HEK293 (cell line): ENCODE results near the gene TM7SF2.

ENCODE experiments used
- CTCF ChIA-PET: fragments of 350-600 bp; formaldehyde crosslinking; extraction: SDS; loops from one replicate; lab custom pipeline; 2021; ENCODE audit warnings: antibody characterized with exemption; lab: Yijun Ruan, JAX
- POLR2A ChIA-PET: fragments of 300-600 bp; formaldehyde crosslinking; extraction: SDS; loops from one replicate; lab custom pipeline; 2020; ENCODE audit warnings: antibody characterized with exemption, inconsistent platforms; lab: Yijun Ruan, JAX
- H3K27ac ChIP-seq: fragments of 200-500 bp; sonication (Bioruptor generic); 2 replicates; pipeline ENCODE4 v1.5.1; 2014; ENCODE audit warnings: low read depth, low read length, control low read depth, inconsistent platforms; ENCODE audit errors: extremely low read depth
- H3K36me3 ChIP-seq, 2 experiments: fragments of 200-500 bp in 1 of 2; sonication (Bioruptor generic) in 1 of 2; 1 replicate in 1 of 2; 2 replicates in 1 of 2; pipeline ENCODE4 v1.5.1; 2014 to 2017; ENCODE audit warnings: inconsistent platforms in 2 of 2, low read length in 2 of 2; ENCODE audit not compliant: control insufficient read depth in 2 of 2, insufficient read depth in 1 of 2
- H3K4me1 ChIP-seq: fragments of 200-500 bp; sonication (Bioruptor generic); 2 replicates; pipeline ENCODE4 v1.5.1; 2014; ENCODE audit warnings: mild to moderate bottlenecking, low read length, inconsistent platforms; ENCODE audit not compliant: control insufficient read depth, insufficient read depth
- H3K4me3 ChIP-seq: 2 replicates; pipeline ENCODE4 v1.5.1; 2011; ENCODE audit warnings: low read depth, mild to moderate bottlenecking, control low read depth, low read length, moderate library complexity
- H3K9me3 ChIP-seq: fragments of 200-500 bp; sonication (Bioruptor generic); 2 replicates; pipeline ENCODE4 v1.5.1; 2014; ENCODE audit warnings: low read depth, low read length, inconsistent platforms; ENCODE audit not compliant: control insufficient read depth, insufficient read depth
- GLI4 ChIP-seq: fragments of 450-650 bp; formaldehyde crosslinking; IDR thresholded peaks from 2 replicates; pipeline ENCODE4 v1.5.1; 2016; ENCODE audit warnings: missing biosample characterization, missing genetic modification characterization
- GLIS2 ChIP-seq: fragments of 450-650 bp; formaldehyde crosslinking; IDR thresholded peaks from 2 replicates; pipeline ENCODE4 v1.5.1; 2016; ENCODE audit warnings: missing biosample characterization, missing genetic modification characterization
- KLF16 ChIP-seq: fragments of 450-650 bp; formaldehyde crosslinking; IDR thresholded peaks from 2 replicates; pipeline ENCODE4 v1.5.1; 2017; ENCODE audit warnings: missing biosample characterization, missing genetic modification characterization
- WT1 ChIP-seq: fragments of 450-650 bp; formaldehyde crosslinking; IDR thresholded peaks from 2 replicates; pipeline ENCODE4 v1.5.1; 2016; ENCODE audit warnings: missing biosample characterization, missing genetic modification characterization
- ZFP41 ChIP-seq: fragments of 450-650 bp; formaldehyde crosslinking; IDR thresholded peaks from 2 replicates; pipeline ENCODE4 v1.5.1; 2016; ENCODE audit warnings: missing biosample characterization, missing genetic modification characterization, borderline replicate concordance
- ZFP69B ChIP-seq: fragments of 450-650 bp; formaldehyde crosslinking; IDR thresholded peaks from 2 replicates; pipeline ENCODE4 v1.5.1; 2016; ENCODE audit warnings: missing biosample characterization, missing genetic modification characterization
- ZNF157 ChIP-seq: fragments of 450-650 bp; formaldehyde crosslinking; IDR thresholded peaks from 2 replicates; pipeline ENCODE4 v1.5.1; 2016; ENCODE audit warnings: missing biosample characterization, missing genetic modification characterization
- ZNF221 ChIP-seq: fragments of 450-650 bp; formaldehyde crosslinking; IDR thresholded peaks from 2 replicates; pipeline ENCODE4 v1.5.1; 2017; ENCODE audit warnings: missing biosample characterization, missing genetic modification characterization, borderline replicate concordance
- ZNF311 ChIP-seq: fragments of 450-650 bp; formaldehyde crosslinking; IDR thresholded peaks from 2 replicates; pipeline ENCODE4 v1.5.1; 2017; ENCODE audit warnings: missing biosample characterization, missing genetic modification characterization, borderline replicate concordance
- ZNF335 ChIP-seq: fragments of 450-650 bp; formaldehyde crosslinking; conservative IDR thresholded peaks from 2 replicates; pipeline ENCODE4 v1.5.1; 2016; ENCODE audit warnings: missing biosample characterization, missing genetic modification characterization
- ZNF350 ChIP-seq: fragments of 450-650 bp; formaldehyde crosslinking; IDR thresholded peaks from 2 replicates; pipeline ENCODE4 v1.5.0; 2017; ENCODE audit warnings: missing biosample characterization, mild to moderate bottlenecking, missing genetic modification characterization
- ZNF426 ChIP-seq: fragments of 450-650 bp; formaldehyde crosslinking; IDR thresholded peaks from 2 replicates; pipeline ENCODE4 v1.5.1; 2017; ENCODE audit warnings: missing biosample characterization, missing genetic modification characterization, mild to moderate bottlenecking, inconsistent platforms, moderate library complexity
- ZNF544 ChIP-seq: fragments of 450-650 bp; formaldehyde crosslinking; IDR thresholded peaks from 2 replicates; pipeline ENCODE4 v1.5.0; 2017; ENCODE audit warnings: missing biosample characterization, missing genetic modification characterization
- ZNF639 ChIP-seq: fragments of 450-650 bp; formaldehyde crosslinking; IDR thresholded peaks from 2 replicates; pipeline ENCODE4 v1.5.1; 2016; ENCODE audit warnings: missing biosample characterization, missing genetic modification characterization
- TF ChIP-seq, protein P1 (sequence below): fragments of 450-650 bp; formaldehyde crosslinking; IDR thresholded peaks from 2 replicates; pipeline ENCODE4 v1.5.1; 2016; ENCODE audit warnings: missing biosample characterization, missing genetic modification characterization, borderline replicate concordance
- TF ChIP-seq, protein P2 (sequence below): fragments of 450-650 bp; formaldehyde crosslinking; IDR thresholded peaks from 2 replicates; pipeline ENCODE4 v1.5.1; 2017; ENCODE audit warnings: missing biosample characterization, missing genetic modification characterization
- TF ChIP-seq, protein P3 (sequence below): fragments of 450-650 bp; formaldehyde crosslinking; IDR thresholded peaks from 2 replicates; pipeline ENCODE4 v1.5.1; 2016; ENCODE audit warnings: missing biosample characterization, missing genetic modification characterization
- TF ChIP-seq, protein P4 (sequence below): fragments of 450-650 bp; formaldehyde crosslinking; IDR thresholded peaks from 2 replicates; pipeline ENCODE4 v1.5.1; 2016; ENCODE audit warnings: missing biosample characterization, missing genetic modification characterization

The TM7SF2 gene

DNA sequence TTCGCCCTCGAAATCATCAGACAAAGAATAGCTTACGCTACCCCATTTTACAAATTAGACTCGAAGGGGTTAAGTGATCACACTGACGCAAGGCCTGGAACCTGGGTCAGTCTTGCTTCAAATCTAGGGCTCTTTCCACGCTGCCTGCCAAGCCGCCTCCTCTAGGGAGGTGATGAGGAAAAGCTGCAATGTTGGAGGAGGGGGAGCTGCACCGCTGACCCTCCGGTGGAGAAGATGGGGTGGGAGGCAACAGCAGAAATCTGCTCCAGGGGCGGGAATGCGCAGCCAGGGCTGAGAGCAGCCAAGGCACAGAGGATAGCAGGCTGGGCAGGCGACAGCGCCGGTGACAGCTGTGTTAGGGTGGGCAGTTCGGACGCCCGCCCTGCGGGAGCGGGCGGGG, 22.1 kb downstream of the TM7SF2 start:
- H3K4me1 ChIP-seq = no peaks in the 10 kb centered on the region; the same call in 1 of the 2 replicates
- peak overlapping the region; percentile 83; the same call in 1 of the 2 replicates for H3K27ac ChIP-seq
- peaks cover 0 to 43% of the 10 kb centered on the region in 2 experiments; a peak in 1 of 3 replicates for H3K36me3 ChIP-seq
- peak overlapping the region; percentile 81 for H3K4me3 ChIP-seq
- no peaks in the 10 kb centered on the region for H3K9me3 ChIP-seq
- CTCF ChIA-PET = interaction anchor here (0.6 to 2.3 kb wide), 4 partner anchors 15 to 119 kb away, joined by 3 to 6 read pairs (median 4); partner anchors contain the start of gene ARL2
- POLR2A ChIA-PET = interaction anchor here (1.1 to 4.5 kb wide), 3 partner anchors 12 to 289 kb away, joined by 3 to 57 read pairs (median 3); partner anchors contain the start of genes CDC42BPG, FAU and MRPL49
- TF ChIP-seq ZNF350 (tag by site-specific recombination) (no peak), ZNF335 (peak; percentile 79)
- TF ChIP-seq, protein P1, sequence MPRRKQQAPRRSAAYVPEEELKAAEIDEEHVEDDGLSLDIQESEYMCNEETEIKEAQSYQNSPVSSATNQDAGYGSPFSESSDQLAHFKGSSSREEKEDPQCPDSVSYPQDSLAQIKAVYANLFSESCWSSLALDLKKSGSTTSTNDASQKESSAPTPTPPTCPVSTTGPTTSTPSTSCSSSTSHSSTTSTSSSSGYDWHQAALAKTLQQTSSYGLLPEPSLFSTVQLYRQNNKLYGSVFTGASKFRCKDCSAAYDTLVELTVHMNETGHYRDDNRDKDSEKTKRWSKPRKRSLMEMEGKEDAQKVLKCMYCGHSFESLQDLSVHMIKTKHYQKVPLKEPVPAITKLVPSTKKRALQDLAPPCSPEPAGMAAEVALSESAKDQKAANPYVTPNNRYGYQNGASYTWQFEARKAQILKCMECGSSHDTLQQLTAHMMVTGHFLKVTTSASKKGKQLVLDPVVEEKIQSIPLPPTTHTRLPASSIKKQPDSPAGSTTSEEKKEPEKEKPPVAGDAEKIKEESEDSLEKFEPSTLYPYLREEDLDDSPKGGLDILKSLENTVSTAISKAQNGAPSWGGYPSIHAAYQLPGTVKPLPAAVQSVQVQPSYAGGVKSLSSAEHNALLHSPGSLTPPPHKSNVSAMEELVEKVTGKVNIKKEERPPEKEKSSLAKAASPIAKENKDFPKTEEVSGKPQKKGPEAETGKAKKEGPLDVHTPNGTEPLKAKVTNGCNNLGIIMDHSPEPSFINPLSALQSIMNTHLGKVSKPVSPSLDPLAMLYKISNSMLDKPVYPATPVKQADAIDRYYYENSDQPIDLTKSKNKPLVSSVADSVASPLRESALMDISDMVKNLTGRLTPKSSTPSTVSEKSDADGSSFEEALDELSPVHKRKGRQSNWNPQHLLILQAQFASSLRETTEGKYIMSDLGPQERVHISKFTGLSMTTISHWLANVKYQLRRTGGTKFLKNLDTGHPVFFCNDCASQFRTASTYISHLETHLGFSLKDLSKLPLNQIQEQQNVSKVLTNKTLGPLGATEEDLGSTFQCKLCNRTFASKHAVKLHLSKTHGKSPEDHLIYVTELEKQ = no peak
- TF ChIP-seq, protein P2, sequence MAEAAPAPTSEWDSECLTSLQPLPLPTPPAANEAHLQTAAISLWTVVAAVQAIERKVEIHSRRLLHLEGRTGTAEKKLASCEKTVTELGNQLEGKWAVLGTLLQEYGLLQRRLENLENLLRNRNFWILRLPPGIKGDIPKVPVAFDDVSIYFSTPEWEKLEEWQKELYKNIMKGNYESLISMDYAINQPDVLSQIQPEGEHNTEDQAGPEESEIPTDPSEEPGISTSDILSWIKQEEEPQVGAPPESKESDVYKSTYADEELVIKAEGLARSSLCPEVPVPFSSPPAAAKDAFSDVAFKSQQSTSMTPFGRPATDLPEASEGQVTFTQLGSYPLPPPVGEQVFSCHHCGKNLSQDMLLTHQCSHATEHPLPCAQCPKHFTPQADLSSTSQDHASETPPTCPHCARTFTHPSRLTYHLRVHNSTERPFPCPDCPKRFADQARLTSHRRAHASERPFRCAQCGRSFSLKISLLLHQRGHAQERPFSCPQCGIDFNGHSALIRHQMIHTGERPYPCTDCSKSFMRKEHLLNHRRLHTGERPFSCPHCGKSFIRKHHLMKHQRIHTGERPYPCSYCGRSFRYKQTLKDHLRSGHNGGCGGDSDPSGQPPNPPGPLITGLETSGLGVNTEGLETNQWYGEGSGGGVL = 0 out of 2 replicates have a peak, but pooled peaks have one; percentile 25

DNA sequence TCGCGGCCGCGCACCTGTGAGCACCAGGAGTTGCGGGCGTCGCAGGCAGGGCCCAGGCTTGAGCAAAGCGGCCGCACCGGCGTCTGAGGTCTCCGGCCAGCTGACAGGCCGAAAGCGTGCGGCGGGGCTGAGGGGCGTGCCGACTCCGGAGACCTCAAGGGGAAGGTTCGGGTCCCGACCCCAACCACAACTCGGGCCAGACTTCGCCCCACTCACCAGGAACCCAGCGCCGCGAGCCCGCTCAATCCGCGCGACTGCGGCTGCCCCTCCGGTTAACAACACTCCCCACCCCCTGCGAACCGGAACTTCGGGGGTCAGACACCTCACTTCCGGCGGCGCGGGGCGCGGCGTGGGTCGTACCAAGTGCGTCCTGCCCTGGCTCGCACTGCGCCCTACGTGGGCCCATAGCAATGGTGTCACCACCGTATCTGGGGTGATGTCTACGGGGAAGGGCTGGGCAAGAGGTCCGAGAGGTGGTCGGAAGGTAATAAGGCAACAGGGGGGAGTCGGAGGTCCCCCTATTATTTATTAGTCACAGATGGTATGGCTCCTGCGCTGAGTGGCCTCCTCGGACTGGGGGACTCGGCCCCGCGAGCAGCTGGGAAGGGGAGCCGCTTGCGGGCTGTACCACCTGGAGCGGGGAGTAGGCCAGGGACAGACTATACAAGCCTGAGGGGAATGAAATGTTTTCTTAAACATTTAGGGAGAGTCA, 22.7 kb downstream of the TM7SF2 start, which contains the start of gene SYVN1:
Gene SYVN1 (minus strand): TSS at position 280 of the 712 bp plus-strand sequence. CDS start 918 bp downstream, outside the sequence.
- ChIA-PET CTCF (interaction anchor here (0.6 to 2.3 kb wide), 6 partner anchors 13 to 120 kb away, joined by 3 to 7 read pairs (median 4); partner anchors contain the start of genes ARL2 and CAPN1), POLR2A (interaction anchor here (0.5 to 4.5 kb wide), 20 partner anchors 10 to 863 kb away, joined by 3 to 57 read pairs (median 4); partner anchors contain the start of genes ARL2, CAPN1, CDC42BPG and FAU)
- no peaks in the 10 kb centered on the region; the same call in 1 of the 2 replicates for H3K4me1 ChIP-seq
- no peak for TF ChIP-seq ZNF157 (tag by site-specific recombination)
- peak; percentile 82 for TF ChIP-seq ZNF639 (tag by site-specific recombination)
- TF ChIP-seq ZNF221 (tag by site-specific recombination) = no peak
- TF ChIP-seq KLF16 (tag by site-specific recombination) = peak; percentile 74
- TF ChIP-seq, protein P3, sequence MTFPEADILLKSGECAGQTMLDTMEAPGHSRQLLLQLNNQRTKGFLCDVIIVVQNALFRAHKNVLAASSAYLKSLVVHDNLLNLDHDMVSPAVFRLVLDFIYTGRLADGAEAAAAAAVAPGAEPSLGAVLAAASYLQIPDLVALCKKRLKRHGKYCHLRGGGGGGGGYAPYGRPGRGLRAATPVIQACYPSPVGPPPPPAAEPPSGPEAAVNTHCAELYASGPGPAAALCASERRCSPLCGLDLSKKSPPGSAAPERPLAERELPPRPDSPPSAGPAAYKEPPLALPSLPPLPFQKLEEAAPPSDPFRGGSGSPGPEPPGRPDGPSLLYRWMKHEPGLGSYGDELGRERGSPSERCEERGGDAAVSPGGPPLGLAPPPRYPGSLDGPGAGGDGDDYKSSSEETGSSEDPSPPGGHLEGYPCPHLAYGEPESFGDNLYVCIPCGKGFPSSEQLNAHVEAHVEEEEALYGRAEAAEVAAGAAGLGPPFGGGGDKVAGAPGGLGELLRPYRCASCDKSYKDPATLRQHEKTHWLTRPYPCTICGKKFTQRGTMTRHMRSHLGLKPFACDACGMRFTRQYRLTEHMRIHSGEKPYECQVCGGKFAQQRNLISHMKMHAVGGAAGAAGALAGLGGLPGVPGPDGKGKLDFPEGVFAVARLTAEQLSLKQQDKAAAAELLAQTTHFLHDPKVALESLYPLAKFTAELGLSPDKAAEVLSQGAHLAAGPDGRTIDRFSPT = no peak; the same call in 1 of the 2 replicates
- TF ChIP-seq ZFP69B (tag by site-specific recombination) = peak; percentile 94
- TF ChIP-seq ZNF544 = no peak
- peak; percentile 50; the same call in 1 of the 2 replicates for TF ChIP-seq WT1 (tag by site-specific recombination)
- no peak for TF ChIP-seq ZNF311 (tag by site-specific recombination)
- no peak for TF ChIP-seq ZNF426
- TF ChIP-seq GLIS2 (tag by site-specific recombination) = peak; percentile 94
- TF ChIP-seq, protein P4, sequence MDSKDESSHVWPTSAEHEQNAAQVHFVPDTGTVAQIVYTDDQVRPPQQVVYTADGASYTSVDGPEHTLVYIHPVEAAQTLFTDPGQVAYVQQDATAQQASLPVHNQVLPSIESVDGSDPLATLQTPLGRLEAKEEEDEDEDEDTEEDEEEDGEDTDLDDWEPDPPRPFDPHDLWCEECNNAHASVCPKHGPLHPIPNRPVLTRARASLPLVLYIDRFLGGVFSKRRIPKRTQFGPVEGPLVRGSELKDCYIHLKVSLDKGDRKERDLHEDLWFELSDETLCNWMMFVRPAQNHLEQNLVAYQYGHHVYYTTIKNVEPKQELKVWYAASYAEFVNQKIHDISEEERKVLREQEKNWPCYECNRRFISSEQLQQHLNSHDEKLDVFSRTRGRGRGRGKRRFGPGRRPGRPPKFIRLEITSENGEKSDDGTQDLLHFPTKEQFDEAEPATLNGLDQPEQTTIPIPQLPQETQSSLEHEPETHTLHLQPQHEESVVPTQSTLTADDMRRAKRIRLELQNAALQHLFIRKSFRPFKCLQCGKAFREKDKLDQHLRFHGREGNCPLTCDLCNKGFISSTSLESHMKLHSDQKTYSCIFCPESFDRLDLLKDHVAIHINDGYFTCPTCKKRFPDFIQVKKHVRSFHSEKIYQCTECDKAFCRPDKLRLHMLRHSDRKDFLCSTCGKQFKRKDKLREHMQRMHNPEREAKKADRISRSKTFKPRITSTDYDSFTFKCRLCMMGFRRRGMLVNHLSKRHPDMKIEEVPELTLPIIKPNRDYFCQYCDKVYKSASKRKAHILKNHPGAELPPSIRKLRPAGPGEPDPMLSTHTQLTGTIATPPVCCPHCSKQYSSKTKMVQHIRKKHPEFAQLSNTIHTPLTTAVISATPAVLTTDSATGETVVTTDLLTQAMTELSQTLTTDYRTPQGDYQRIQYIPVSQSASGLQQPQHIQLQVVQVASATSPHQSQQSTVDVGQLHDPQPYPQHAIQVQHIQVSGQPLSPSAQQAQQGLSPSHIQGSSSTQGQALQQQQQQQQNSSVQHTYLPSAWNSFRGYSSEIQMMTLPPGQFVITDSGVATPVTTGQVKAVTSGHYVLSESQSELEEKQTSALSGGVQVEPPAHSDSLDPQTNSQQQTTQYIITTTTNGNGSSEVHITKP (tag by site-specific recombination) = peak; percentile 100
- no peak for TF ChIP-seq ZFP41 (tag by site-specific recombination)
- no peak for TF ChIP-seq GLI4 (tag by site-specific recombination)

More for the DNA sequence above, 22.7 kb downstream of the TM7SF2 start, which contains the start of gene SYVN1:
- H3K9me3 ChIP-seq = no peaks in the 10 kb centered on the region
- H3K4me3 ChIP-seq = peak within 1 kb of the TSS; percentile 81
- H3K36me3 ChIP-seq = peaks cover 0 to 37% of the 10 kb centered on the region in 2 experiments; a peak in 1 of 3 replicates
- peak within 1 kb of the TSS; percentile 83 for H3K27ac ChIP-seq
